HG03103 (cell line): ENCODE data around the gene EIPR1.
"Not testable (repeated sequence)": the region's sequence is repeated elsewhere in the genome, so short reads cannot be mapped to it uniquely, and the experiment has no call there.

Experiments used
- ATAC-seq: cut with Tn5 transposase; IDR thresholded peaks from one replicate; pipeline ENCODE4 v1.9.1; 2021; ENCODE audit warnings: low read depth; ENCODE audit not compliant: unreplicated experiment

EIPR1 gene

DNA sequence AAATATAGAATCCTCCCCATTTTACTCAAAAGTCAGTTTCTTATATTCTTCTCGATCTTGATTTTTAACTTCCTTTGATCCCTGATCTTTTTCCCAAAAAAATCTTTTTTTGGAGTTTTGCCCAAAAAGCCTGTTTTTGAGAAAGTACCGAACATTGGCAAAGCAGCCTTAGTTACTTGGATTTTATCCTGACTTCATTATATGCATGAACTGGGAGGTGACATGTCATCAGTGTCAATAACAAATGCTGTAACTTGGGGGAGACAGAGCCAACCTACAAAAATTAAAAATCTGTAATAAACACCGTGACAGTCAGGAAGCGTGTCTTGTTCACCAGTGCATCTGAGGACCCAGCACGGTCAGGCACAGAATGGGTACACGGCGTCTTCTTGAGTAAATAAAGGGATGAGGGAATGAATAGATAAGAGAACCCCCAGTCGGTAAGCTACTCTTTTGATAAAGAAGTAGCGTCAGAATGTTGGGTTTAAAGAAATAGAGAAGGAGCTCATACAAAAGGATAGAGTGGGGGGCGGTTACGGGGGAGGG, 26.8 kb upstream of the EIPR1 start:
- no peak for ATAC-seq

DNA sequence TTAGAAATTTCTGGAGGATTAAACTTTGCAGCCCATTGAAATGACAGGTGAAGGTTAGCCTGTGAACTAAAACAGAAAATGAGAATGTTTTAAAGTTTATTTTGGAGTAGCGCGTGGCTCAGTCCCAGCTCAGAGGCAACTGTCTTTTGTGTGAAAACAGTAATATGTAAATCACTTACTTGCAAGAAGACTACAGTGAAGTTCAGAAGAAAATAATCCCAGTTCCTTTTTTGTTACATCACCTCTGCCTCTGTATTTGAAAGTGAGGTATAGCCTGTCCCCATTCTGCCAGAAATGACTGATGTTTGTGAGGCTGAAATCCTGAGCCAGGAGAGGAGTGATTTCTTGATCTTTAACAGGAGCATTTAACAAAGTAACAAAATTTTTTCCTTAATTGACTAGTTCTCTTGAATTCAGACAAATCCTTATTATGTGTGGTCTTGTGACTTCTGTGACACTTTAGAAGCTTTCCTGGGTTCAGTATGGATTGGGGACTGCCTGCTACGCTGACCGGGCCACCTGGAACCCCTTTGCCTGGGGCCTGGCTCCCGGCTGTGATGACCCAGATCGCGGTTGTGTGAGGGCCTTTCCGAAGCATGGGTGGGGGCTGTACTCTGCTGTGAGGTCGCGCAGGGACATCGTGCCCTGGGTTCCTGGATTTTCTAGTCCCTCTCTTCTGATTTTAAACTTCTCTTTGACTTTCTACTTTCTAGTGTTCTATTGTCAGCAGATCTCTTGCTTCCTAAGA, 26.1 kb upstream of the EIPR1 start:
- ATAC-seq, result peak; percentile 99

- ATAC-seq, result no peak
These were observed 22.2 kb upstream of the EIPR1 start for GRCh38 chr2:3399829-3400228.

DNA sequence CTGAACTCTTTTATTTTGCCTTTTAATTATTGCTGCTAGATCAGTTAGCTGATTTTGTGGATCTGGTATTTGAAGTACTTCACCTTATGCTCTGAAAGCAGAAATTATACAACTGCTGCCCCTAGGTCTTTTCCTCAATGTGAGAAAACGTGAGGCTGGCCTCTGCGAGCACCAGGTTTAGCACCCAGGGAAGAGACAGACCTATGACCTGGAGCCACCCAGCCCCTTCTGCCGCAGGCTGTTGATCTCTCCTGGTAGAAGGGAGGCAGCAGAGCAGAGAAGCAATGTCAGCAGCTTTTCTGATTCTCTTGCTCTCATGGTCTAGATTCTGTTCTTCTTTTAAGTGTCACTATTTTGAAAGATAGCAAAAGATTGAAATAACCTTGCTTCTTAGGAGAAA, 21.8 kb upstream of the EIPR1 start:
- no peak for ATAC-seq

DNA sequence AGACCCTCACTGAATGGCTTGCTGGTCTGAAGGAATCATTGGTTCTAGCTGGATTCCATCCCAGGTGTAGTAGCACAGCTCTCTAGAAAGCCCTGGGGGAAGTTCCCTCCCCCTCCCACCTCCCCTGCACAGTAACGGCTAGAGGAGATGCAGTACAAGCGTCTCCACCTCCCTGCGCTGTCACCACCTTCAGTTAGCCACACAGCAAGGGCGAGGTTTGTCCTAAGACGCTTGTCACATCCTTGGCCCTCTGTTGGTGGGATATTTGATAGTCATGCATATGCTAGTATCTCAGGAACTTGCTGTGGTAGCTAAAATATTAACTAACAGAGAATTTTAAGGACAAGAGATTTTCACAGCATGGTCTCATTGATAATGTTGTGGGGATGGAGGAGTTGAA, 21.2 kb upstream of the EIPR1 start:
- no peak for ATAC-seq

- no peak for ATAC-seq
These were observed 19.4 kb upstream of the EIPR1 start for GRCh38 chr2:3396920-3397559.

- no peak for ATAC-seq
These were observed 14.6 kb upstream of the EIPR1 start for GRCh38 chr2:3392216-3392615.

DNA sequence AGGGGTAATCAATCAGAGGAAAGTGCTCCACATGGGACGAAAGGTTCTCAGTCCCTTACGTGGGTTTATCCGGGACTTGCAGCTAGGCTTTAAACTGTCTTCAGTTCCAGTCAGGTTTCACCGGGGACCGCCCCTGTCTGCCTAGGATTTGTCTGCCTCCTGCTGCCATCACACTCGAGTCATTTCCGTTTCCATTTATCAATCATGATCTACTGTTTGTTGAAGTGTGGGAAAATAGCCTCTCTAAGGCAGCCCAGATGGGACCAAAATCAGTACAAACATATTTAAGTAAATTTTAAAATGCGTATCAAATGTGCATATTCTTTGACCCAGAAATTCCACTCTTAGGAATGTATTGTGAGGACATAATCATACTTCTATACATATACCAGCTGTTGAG, 12.4 kb upstream of the EIPR1 start:
- no peak for ATAC-seq

- ATAC-seq, result no peak
These were observed 11.6 kb upstream of the EIPR1 start for GRCh38 chr2:3389193-3389592.

GRCh38 chr2:3388412-3388738, 10.8 kb upstream of the EIPR1 start:
- ATAC-seq, result no peak

GRCh38 chr2:3387644-3388411, 10.2 kb upstream of the EIPR1 start:
- no peak for ATAC-seq

GRCh38 chr2:3387011-3387410, 9.4 kb upstream of the EIPR1 start:
- no peak for ATAC-seq

DNA sequence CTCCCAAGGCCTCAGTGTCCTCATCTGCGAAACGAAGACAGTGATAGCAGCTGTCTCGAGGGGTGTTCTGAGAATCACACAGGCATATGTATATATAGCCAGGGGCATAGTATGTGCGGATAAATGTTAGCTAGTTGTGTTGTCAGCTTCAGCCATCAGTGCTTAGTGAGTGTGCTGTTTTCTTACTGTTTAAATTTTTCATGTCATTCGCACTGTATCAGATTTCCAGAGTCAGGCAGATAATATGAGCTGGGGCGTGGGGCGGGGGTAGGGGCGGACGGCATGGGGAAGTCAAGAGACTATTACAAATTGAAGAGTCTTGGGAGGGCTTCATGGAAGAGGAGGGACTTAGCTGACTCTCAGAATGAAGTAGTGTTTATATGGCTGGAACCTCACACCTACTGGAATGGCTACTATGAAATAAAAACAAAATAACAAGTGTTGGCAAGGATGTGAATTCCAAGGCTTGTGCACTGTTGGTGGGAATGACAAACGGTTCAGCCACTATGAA, 8.9 kb upstream of the EIPR1 start:
- ATAC-seq, result no peak

GRCh38 chr2:3379647-3380534, 2.3 kb upstream of the EIPR1 start, which contains the start of gene TRAPPC12:
Gene TRAPPC12, plus strand, starts transcription at chr2:3379694. Its CDS starts 7,930 bp downstream, at chr2:3387624.
- ATAC-seq, result peak; percentile 70

DNA sequence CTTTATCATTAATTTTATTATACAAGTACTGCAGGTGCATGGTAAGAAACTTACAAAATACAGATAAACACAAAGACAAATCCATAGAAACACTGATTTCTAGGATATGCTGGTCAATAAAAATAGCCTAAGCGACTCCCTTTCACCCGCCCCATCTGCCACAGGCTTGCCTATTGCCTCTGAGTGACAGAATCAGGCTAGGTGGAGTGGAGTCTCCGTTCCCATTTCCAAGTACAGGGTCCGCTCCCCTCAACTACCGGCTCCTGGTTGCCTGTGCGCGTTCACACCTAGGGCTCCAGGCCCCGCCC, 1.7 kb upstream of the EIPR1 start:
- ATAC-seq, result no peak

- peak; percentile 6 for ATAC-seq
These were observed 373 bp downstream of the EIPR1 start for GRCh38 chr2:3377279-3377611.

DNA sequence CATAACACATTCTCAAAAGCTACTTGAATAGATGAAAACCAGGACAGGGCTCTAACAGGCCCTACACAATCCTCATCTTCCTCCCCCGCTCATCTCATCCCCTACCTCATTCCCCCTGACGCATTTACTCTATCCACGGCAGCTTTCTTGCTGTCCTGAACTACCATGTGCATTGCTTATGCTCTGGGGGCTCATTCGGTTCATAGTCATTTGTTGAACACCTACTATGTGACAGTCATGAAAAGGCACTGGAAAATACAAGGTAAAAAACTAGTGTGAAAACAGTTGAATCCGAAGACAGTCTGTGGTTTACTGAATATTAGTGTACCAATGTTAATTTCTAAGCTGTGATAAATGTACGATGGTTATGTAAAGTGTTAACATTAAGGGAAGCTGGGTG, 797 bp downstream of the EIPR1 start:
- ATAC-seq, result no peak

GRCh38 chr2:3369340-3370181, 8.1 kb downstream of the EIPR1 start:
- ATAC-seq, result not testable (repeated sequence)

DNA sequence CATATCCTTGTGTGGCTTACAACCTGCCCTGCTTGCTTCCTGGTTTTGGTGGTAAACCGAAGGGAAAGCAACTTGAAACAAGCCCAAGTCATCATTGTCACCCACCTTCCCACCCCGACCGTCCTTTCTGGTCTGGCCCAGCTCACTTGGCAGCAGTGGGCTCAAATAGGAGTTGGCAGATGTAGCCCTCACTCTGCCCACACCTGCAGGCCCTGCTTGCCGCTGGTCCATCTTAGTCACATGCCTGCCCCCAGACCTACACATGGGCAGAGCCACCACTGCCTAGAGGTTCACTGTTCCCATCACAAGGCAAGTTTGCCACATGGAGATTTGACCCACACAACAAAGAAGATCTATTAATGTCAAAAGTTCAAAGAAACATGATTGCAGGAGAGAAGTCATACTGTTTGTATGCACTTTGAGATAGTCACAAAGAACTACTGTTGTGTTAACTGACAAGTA, 9.3 kb downstream of the EIPR1 start:
- no peak for ATAC-seq
